ENCODE data around the gene CYS1. TPM values are rescaled to one million over a fixed set of nuclear protein-coding genes. Genes with fewer than 3 reads are reported as not detected.

The CYS1 gene
- total and polyA plus RNA-seq, 2 of the 8 experiments (the other 6 are each of a cell fraction or from before 2014, with no cell fraction given) = 0.09 to 0.13 TPM

Small RNA genes within 50 kb of the gene (small RNA-seq; reads per million reads assigned to genes)
- not detected for gene RF00568 (ENCODE audit: insufficient read depth)

Other genes with a start within 250 kb of the CYS1 start
- gene TAF1B, start 236.9 kb downstream of the CYS1 start, total RNA-seq (2021; fragmentation: NEBNext Ultra II Directional; extraction: Animal tissue kit (Norgen Biotek cat#: 25700)) = 25.2 and 25.8 TPM in 2 replicates
- 5.4 and 6.6 TPM in 2 replicates for gene TAF1B, start 236.9 kb downstream of the CYS1 start, polyA plus RNA-seq (2011; rRNA removed)
- gene GRHL1, start 128.7 kb downstream of the CYS1 start, total RNA-seq (2021; fragmentation: NEBNext Ultra II Directional; extraction: Animal tissue kit (Norgen Biotek cat#: 25700)) = 2.8 and 3.6 TPM in 2 replicates
- gene GRHL1, start 128.7 kb downstream of the CYS1 start, polyA plus RNA-seq (2011; rRNA removed) = 1.3 and 1.6 TPM in 2 replicates
- 4.6 and 6.4 TPM in 2 replicates for gene KLF11, start 36.9 kb downstream of the CYS1 start, total RNA-seq (2021; fragmentation: NEBNext Ultra II Directional; extraction: Animal tissue kit (Norgen Biotek cat#: 25700))
- gene KLF11, start 36.9 kb downstream of the CYS1 start, polyA plus RNA-seq (2011; rRNA removed) = 8.6 and 10.1 TPM in 2 replicates
- 215 and 228 TPM in 2 replicates for gene RRM2, start 42.3 kb upstream of the CYS1 start, total RNA-seq (2021; fragmentation: NEBNext Ultra II Directional; extraction: Animal tissue kit (Norgen Biotek cat#: 25700))
- 37.7 and 58.8 TPM in 2 replicates for gene RRM2, start 42.3 kb upstream of the CYS1 start, polyA plus RNA-seq (2011; rRNA removed)
- gene HPCAL1, start 222.5 kb upstream of the CYS1 start, total RNA-seq (2021; fragmentation: NEBNext Ultra II Directional; extraction: Animal tissue kit (Norgen Biotek cat#: 25700)) = 8.6 and 8.7 TPM in 2 replicates
- 5.8 and 11.5 TPM in 2 replicates for gene HPCAL1, start 222.5 kb upstream of the CYS1 start, polyA plus RNA-seq (2011; rRNA removed)

Data from H1 (cell line).